Stimulated activated CD4-positive, alpha-beta T cell treated with anti-CD3 and anti-CD28 coated beads, Interleukin-15, amount 100 ng/mL, for 24 hours (primary cell): ENCODE results near the gene RAN.
"Not testable (repeated sequence)": the region's sequence is repeated elsewhere in the genome, so short reads cannot be mapped to it uniquely, and the experiment has no call there.

ENCODE experiments used
- DNase-seq: peaks from one replicate; pipeline ENCODE4 v3.0.0-alpha.2; 2020

The RAN gene

GRCh38 chr12:130871286-130872178 lies at the start of gene RAN:
RAN (plus strand) TSS chr12:130872066; CDS start chr12:130872594, 528 bp downstream.
- peak; percentile 94 for DNase-seq

- no peak for DNase-seq
Measured at GRCh38 chr12:130825771-130826150, 46.1 kb upstream of the RAN start.

GRCh38 chr12:130826151-130826801 lies 45.6 kb upstream of the RAN start:
- peak; percentile 81 for DNase-seq

GRCh38 chr12:130827432-130827831 lies 44.4 kb upstream of the RAN start:
- no peak for DNase-seq

- DNase-seq = no peak
Measured at GRCh38 chr12:130828895-130829294, 43.0 kb upstream of the RAN start.

- no peak for DNase-seq
Measured at GRCh38 chr12:130829391-130830245, 42.2 kb upstream of the RAN start.

- no peak for DNase-seq
Measured at GRCh38 chr12:130830246-130830551, 41.7 kb upstream of the RAN start.

- DNase-seq = no peak
Measured at GRCh38 chr12:130831246-130831645, 40.6 kb upstream of the RAN start.

GRCh38 chr12:130831876-130832405 lies 39.9 kb upstream of the RAN start:
- no peak for DNase-seq

- no peak for DNase-seq
Measured at GRCh38 chr12:130832561-130833209, 39.2 kb upstream of the RAN start.

- DNase-seq = no peak
Measured at GRCh38 chr12:130835011-130835410, 36.9 kb upstream of the RAN start.

- DNase-seq = no peak
Measured at GRCh38 chr12:130835436-130835835, 36.4 kb upstream of the RAN start.

GRCh38 chr12:130838284-130838950 lies 33.4 kb upstream of the RAN start:
- DNase-seq = peak; percentile 48

- DNase-seq = peak; percentile 89
Measured at GRCh38 chr12:130838951-130839769, 32.7 kb upstream of the RAN start, which contains the start of gene STX2. STX2 (minus strand) TSS chr12:130839250; CDS start chr12:130839099, 151 bp downstream.

- DNase-seq = no peak
Measured at GRCh38 chr12:130839770-130840404, 32.0 kb upstream of the RAN start.

- DNase-seq = no peak
Measured at GRCh38 chr12:130846369-130846768, 25.5 kb upstream of the RAN start.

GRCh38 chr12:130847112-130847511 lies 24.8 kb upstream of the RAN start:
- DNase-seq = no peak

GRCh38 chr12:130848105-130848504 lies 23.8 kb upstream of the RAN start:
- not testable (repeated sequence) for DNase-seq

GRCh38 chr12:130848785-130849305 lies 23.0 kb upstream of the RAN start:
- DNase-seq = not testable (repeated sequence)
